SK-N-MC (cell line): Measurements from ENCODE around the gene LRRC8B.

ENCODE experiments used
- EZH2 ChIP-seq: fragments of 200-600 bp; sonication (generic); IDR thresholded peaks from one replicate; pipeline ENCODE4 v1.6.1; 2017; ENCODE audit warnings: antibody characterized with exemption
- FOXP2 ChIP-seq: optimal IDR thresholded peaks from 2 replicates; pipeline ENCODE3; 2011; ENCODE audit warnings: mild to moderate bottlenecking, moderate library complexity; ENCODE audit not compliant: insufficient read depth; ENCODE audit errors: extremely low read length, control extremely low read depth
- POLR2AphosphoS5 ChIP-seq: IDR thresholded peaks from 2 replicates; pipeline ENCODE4 v1.6.1; 2012; ENCODE audit warnings: mild to moderate bottlenecking, low read depth, low read length, borderline replicate concordance

GRCh38 chr1:89552471-89553081 lies 27.9 kb downstream of the LRRC8B start:
- TF ChIP-seq POLR2AphosphoS5, result no peak; the same call in 1 of the 2 replicates
- no peak for TF ChIP-seq EZH2
- TF ChIP-seq FOXP2, result no peak
